ENCODE measurements around the gene MSI1. TPM values are rescaled to one million over a fixed set of nuclear protein-coding genes. Genes with fewer than 3 reads are reported as not detected.

The MSI1 gene
- total RNA-seq, 1 experiment from 2014 or later, result 4.1 TPM

GRCh38 chr12:120358412-120359100 lies 10.4 kb downstream of the MSI1 start:
- H3K27ac ChIP-seq (ENCODE audit: low read length), result no peak overlapping the region
- H3K4me3 ChIP-seq (ENCODE audit: low read depth in 2 of 2, low read length in 2 of 2), result no peak overlapping the region
- intact Hi-C loops (cut with micrococcal nuclease; ENCODE audit: unreplicated experiment), result no loop called here
- no peak for ATAC-seq
- H3K27me3 ChIP-seq (ENCODE audit: control insufficient read depth, insufficient read depth, low read length), result no peaks in the 10 kb centered on the region
- ChIA-PET CTCF (interaction anchor here (0.6 to 1.0 kb wide), 2 partner anchors 9 to 65 kb away, joined by 4 read pairs; no protein-coding TSS in a partner anchor), POLR2A (no interaction called here)
- TF ChIP-seq, protein P1, sequence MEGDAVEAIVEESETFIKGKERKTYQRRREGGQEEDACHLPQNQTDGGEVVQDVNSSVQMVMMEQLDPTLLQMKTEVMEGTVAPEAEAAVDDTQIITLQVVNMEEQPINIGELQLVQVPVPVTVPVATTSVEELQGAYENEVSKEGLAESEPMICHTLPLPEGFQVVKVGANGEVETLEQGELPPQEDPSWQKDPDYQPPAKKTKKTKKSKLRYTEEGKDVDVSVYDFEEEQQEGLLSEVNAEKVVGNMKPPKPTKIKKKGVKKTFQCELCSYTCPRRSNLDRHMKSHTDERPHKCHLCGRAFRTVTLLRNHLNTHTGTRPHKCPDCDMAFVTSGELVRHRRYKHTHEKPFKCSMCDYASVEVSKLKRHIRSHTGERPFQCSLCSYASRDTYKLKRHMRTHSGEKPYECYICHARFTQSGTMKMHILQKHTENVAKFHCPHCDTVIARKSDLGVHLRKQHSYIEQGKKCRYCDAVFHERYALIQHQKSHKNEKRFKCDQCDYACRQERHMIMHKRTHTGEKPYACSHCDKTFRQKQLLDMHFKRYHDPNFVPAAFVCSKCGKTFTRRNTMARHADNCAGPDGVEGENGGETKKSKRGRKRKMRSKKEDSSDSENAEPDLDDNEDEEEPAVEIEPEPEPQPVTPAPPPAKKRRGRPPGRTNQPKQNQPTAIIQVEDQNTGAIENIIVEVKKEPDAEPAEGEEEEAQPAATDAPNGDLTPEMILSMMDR (IDR thresholded peaks at IDR 0.05), result peak; percentile 43
- TF ChIP-seq, protein P2, sequence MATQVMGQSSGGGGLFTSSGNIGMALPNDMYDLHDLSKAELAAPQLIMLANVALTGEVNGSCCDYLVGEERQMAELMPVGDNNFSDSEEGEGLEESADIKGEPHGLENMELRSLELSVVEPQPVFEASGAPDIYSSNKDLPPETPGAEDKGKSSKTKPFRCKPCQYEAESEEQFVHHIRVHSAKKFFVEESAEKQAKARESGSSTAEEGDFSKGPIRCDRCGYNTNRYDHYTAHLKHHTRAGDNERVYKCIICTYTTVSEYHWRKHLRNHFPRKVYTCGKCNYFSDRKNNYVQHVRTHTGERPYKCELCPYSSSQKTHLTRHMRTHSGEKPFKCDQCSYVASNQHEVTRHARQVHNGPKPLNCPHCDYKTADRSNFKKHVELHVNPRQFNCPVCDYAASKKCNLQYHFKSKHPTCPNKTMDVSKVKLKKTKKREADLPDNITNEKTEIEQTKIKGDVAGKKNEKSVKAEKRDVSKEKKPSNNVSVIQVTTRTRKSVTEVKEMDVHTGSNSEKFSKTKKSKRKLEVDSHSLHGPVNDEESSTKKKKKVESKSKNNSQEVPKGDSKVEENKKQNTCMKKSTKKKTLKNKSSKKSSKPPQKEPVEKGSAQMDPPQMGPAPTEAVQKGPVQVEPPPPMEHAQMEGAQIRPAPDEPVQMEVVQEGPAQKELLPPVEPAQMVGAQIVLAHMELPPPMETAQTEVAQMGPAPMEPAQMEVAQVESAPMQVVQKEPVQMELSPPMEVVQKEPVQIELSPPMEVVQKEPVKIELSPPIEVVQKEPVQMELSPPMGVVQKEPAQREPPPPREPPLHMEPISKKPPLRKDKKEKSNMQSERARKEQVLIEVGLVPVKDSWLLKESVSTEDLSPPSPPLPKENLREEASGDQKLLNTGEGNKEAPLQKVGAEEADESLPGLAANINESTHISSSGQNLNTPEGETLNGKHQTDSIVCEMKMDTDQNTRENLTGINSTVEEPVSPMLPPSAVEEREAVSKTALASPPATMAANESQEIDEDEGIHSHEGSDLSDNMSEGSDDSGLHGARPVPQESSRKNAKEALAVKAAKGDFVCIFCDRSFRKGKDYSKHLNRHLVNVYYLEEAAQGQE (IDR thresholded peaks at IDR 0.05; ENCODE audit: insufficient read depth in 1 of 2, low read depth in 2 of 2, low read length in 1 of 2), result no peak
- TF ChIP-seq POLR2AphosphoS5 (IDR thresholded peaks at IDR 0.05; ENCODE audit: low read depth, low read length), result no peak
- no peaks in the 10 kb centered on the region for H3K36me3 ChIP-seq (ENCODE audit: control insufficient read depth, insufficient read depth, low read length)
- H3K4me1 ChIP-seq (ENCODE audit: control insufficient read depth, insufficient read depth, low read length), result 0 out of 2 replicates have a peak, but pooled peaks cover 3% of the 10 kb centered on the region
- H3K9me3 ChIP-seq (ENCODE audit: control insufficient read depth, insufficient read depth, low read depth, low read length), result no peaks in the 10 kb centered on the region
- DNase-seq (ENCODE audit: low read depth, low spot score), result no peak
- in situ Hi-C loops (cut with HindIII; ENCODE audit: low pct_unique_long_range_greater_than_20kb, low sequenced_read_pairs), result no loop called here
- no TSS peak for BruUV-seq (replicated peaks)

GRCh38 chr12:120357104-120357503 lies 11.9 kb downstream of the MSI1 start:
- in situ Hi-C loops (cut with HindIII; ENCODE audit: low pct_unique_long_range_greater_than_20kb, low sequenced_read_pairs), result no loop called here
- Histone ChIP-seq H3K36me3 (ENCODE audit: control insufficient read depth, insufficient read depth, low read length) (no peaks in the 10 kb centered on the region), H3K4me1 (ENCODE audit: control insufficient read depth, insufficient read depth, low read length) (0 out of 2 replicates have a peak, but pooled peaks cover 3% of the 10 kb centered on the region), H3K9me3 (ENCODE audit: control insufficient read depth, insufficient read depth, low read depth, low read length) (no peaks in the 10 kb centered on the region), H3K27ac (ENCODE audit: low read length) (0 out of 2 replicates have a peak overlapping the region, but pooled peaks have one; percentile 20), H3K4me3 (ENCODE audit: low read depth in 2 of 2, low read length in 2 of 2) (peak overlapping the region; percentile 20 to 48; a peak in 3 of 4 replicates), H3K27me3 (ENCODE audit: control insufficient read depth, insufficient read depth, low read length) (no peaks in the 10 kb centered on the region)
- ATAC-seq (peak; percentile 10; the same call in 1 of the 2 replicates), DNase-seq (ENCODE audit: low read depth, low spot score) (no peak)
- no TSS peak for BruUV-seq (replicated peaks)
- intact Hi-C loops (cut with micrococcal nuclease; ENCODE audit: unreplicated experiment), result no loop called here
- TF ChIP-seq, protein P1 (IDR thresholded peaks at IDR 0.05), result no peak
- TF ChIP-seq, protein P2 (IDR thresholded peaks at IDR 0.05; ENCODE audit: insufficient read depth in 1 of 2, low read depth in 2 of 2, low read length in 1 of 2), result no peak
- TF ChIP-seq POLR2AphosphoS5 (IDR thresholded peaks at IDR 0.05; ENCODE audit: low read depth, low read length), result no peak
- TF ChIP-seq TCF7L2 (IDR thresholded peaks at IDR 0.05; ENCODE audit: low read depth, low read length), result no peak
- TF ChIP-seq SIN3A (IDR thresholded peaks at IDR 0.05; ENCODE audit: borderline replicate concordance, insufficient read depth, low read depth, low read length), result no peak
- POLR2A ChIA-PET, result no interaction called here
- CTCF ChIA-PET, result interaction anchor here (0.6 to 1.1 kb wide), 5 partner anchors 10 to 92 kb away, joined by 3 to 8 read pairs (median 7); no protein-coding TSS in a partner anchor

All from Panc1 (cell line).